GM18858 (cell line): ENCODE measurements around the gene COL19A1.
"Not testable (repeated sequence)": the region's sequence is repeated elsewhere in the genome, so short reads cannot be mapped to it uniquely, and the experiment has no call there.

ENCODE experiments used
- ATAC-seq: cut with Tn5 transposase; IDR thresholded peaks from one replicate; pipeline ENCODE4 v1.9.1; 2021; ENCODE audit not compliant: unreplicated experiment

The COL19A1 gene

DNA sequence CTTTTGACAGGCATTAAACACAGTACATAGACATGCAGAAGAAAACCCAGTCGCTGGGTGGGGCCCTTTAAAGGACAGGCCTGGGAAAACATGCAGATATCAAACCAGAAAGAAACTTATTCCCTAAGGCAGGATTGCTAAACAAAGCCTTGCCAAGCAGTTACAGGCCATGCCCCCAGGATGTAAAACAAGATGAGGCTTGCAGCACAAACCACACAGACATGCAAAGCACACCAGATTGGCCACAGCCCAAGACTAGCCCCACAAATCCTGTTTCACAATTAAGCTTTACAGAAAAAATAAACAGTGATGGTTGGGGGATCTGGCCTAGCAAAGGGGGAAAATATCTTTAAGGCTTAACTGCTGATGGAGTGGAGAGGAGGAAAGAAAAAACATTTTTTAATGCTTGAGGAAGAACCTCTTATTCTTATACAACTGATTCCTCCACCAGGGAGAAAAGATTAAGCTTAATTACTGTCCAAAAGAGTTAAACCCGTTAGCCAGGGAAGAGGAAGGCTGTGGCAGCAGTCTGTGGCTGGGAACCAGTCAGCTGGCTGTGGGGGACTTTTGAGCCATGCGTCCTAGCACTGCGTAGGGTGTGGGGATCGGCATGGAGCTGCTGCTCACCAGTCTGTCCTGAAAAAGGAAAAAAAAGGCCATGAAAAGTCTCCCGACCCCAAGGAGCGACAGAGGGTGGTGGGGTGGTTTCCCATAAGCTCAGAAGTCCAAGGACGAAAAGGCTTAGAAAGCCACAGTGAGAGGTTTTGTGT, 28.4 kb downstream of the COL19A1 start:
- peak; percentile 53 for ATAC-seq

DNA sequence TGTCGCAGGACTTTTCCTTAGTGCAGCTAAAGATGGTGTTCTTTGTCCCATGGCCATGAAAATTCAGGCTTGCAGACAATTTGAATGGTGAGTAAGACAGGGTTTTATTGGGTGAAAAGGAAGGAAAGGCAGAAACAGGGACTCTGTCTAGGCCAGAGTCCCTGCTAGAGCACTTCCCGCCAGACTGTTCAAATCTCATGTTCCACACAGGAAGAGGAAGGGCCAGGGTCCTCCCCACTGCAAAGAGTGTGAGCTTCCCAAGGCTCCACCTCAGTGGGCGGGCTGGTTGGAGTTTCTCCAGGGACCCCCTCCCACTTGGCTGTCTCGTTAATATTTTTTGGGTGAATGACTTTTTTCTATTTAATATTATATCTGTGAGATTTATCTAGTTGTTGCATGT, 29.0 kb downstream of the COL19A1 start:
- ATAC-seq: no peak

- no peak for ATAC-seq
These were observed 34.5 kb downstream of the COL19A1 start for GRCh38 chr6:69900869-69901268.

- no peak for ATAC-seq
These were observed 35.0 kb downstream of the COL19A1 start for GRCh38 chr6:69901361-69901760.

DNA sequence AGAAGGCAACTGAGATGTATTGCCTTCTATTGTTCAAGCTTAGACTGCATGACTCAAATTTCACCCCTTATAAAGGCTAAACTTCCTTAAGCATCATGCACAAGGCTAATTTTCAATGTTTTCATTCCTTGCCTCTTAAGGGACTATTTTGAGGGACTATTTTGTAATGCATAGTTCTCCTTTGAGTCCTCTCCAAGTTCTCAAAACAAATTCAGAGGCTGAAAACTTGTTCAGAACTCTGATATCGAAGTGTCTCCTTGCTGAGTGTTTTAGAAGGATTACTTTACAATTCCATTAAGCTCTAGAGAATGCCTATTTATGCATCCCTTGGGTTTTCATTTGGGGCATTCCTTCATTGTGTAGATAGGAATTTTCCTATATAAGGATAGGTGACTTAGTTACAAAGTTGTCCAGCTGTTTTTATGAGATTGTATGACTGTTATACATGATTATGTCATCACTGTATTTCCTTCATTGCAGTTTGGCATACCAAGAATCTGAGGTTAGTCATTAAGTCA, 41.7 kb downstream of the COL19A1 start:
- no peak for ATAC-seq

- no peak for ATAC-seq
These were observed 47.0 kb downstream of the COL19A1 start for GRCh38 chr6:69913361-69913760.

DNA sequence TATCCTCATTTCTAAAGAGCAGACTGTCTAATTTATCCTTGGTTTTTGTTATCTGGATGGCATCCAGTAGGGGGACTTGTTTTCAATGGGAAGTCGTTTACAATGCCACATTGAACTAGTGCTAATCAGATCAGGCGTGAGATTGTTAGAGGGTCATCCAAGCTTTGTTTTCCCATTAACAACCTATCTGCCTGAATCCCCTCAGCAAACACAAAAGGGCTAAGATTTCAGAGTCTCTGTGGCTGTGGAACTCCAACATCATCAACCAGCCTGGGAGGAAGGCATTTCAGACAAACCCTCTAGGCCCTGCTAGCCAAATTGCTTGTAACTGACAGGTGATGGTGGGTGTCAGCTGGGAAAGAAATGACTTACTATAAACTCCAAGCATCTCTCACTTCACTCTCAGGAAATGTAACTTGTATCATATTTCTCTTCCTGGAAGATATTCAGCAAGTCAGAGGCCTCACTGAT, 47.7 kb downstream of the COL19A1 start:
- ATAC-seq: no peak

DNA sequence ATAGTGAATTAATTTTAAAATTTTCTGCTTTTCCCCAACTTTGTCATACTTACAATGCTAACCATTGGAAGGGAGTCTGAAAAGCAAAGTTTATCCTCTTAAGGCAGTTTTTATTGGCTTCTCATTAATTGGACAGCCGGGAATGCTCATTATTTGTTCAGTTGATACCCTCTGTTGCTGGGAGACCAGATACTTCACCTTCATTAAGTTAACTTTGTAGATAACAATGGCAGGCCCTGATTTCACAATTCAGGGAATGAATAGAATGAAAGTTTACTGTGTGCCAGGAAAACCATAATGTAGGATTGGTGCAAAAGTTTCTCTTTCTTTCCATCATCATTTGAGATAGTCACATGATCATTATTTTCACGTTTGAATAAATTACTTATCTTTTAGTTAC, 49.0 kb downstream of the COL19A1 start:
- ATAC-seq: no peak

DNA sequence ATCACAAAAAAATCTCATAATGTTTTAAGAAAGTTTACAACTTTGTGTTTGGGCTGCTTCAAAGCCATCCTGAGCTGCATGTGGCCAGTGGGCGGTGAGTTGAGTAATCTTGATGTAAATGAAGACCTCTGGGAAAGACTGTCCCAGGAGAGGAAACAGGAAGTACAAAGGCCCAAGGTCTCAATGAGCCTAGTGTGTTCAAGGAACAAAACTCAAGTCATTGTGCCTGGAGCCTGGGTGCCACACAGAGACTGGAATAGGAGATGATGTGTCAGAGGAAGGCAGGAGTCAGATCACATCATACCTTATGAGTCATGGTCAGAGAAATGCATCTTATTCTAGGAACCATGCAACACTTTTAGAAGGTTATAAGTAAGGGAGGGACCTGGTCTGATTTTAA, 51.5 kb downstream of the COL19A1 start:
- ATAC-seq: peak; percentile 59

- no peak for ATAC-seq
These were observed 52.6 kb downstream of the COL19A1 start for GRCh38 chr6:69918813-69919475.

- ATAC-seq: not testable (repeated sequence)
These were observed 54.7 kb downstream of the COL19A1 start for GRCh38 chr6:69921066-69921465.

GRCh38 chr6:69921611-69922010, 55.3 kb downstream of the COL19A1 start:
- not testable (repeated sequence) for ATAC-seq

DNA sequence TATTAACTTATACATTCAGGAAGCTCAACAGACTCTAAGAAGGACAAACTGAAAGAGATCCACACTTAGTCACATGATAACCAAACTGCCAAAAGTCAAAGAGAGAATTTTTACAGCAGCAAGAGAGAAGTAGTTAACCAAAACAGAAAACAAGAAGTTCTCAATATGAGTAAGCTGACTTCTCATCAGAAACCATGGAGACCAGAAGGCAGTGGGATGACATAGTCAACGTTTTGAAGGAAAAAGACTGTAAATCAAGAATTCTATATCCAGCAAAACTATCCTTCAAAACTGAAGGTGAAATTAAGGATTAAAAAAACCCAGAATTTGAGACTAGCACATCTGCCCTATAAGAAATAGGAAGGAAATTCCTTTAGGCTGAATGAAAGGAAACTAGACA, 60.4 kb downstream of the COL19A1 start:
- no peak for ATAC-seq

DNA sequence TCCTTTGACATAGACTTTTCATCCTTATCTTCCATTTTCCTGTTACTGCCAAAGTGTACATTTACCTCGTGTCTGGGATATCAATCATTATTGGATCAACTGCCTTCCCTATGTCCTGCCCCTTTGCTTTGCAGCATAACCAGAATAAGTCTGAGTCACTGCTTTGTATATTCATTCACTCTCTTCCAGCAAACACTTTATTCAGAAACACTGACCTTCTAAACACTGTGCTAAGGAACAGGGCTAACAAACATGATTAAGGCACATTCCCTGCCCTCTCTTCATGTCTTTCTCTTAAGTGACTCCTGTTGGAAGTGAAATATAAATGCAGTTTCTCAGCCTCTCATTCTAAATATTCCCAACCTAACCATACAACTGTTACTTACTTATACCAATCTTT, 66.9 kb downstream of the COL19A1 start:
- no peak for ATAC-seq

GRCh38 chr6:69935079-69935478, 68.7 kb downstream of the COL19A1 start:
- ATAC-seq: no peak

DNA sequence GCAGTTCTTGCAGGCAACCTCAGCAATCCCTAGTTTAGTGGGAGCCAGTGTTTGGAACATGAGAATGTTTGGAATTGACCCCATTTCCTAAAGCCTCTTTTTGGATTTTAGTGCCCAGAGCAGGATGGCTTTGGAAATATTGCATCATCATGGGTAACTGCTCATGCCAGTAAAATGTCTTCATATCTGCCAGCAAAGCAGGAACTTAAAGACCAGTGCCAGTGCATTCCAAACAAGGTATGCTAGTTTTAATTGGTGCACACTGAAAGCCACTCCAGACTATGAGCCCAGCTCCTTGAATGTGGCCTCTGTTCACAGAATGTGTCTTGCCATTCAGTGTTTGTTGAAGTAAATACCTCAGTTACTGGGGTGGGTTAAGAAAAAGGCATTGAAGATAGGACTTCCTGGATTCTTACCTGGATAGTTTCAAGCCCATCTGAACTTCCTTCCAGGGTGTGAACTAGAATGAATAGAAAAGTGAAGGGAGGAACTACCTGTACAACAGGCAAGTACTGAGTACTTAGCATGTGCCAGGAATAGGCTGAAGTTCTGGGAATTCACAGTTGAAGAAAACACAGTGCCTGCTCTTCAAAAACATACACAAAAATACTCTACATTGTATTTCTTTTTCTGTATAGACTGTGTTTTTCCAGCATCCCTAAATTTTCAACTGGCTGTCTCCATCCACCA, 70.5 kb downstream of the COL19A1 start:
- no peak for ATAC-seq

DNA sequence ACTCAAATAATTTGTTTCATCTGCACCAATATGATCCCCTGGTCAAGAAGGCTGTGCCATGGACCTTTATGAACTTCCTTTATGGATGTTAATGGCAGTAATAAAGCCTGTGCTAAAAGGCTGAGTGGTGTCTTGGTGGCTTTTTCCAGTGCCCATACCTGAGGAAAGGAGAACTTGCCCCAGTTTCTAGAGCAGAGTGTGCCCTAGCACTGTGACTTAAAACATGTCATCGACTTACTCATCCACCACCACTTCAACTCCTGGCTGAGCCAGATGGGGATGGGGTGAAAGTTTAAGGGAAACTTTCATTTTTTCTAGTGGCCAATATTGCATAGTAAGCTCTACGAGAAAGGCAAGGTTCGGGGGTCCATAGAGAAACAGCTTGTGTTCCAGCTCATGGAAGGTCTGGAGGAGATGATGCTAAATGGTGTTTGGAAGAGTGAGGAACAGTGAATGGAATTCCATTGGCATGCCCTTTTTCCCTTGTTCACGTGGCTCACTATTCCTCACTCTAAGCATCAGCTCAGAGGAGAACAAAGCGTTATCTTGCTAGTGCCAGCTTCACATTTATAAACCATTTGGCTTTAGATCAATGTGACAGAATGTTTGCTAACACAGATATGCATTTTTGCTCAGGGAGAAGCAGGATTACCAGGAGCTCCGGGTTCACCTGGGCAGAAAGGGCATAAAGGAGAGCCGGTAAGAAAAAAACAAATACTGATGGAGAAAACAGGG, 71.2 kb downstream of the COL19A1 start:
- no peak for ATAC-seq

GRCh38 chr6:69942485-69942884, 76.1 kb downstream of the COL19A1 start:
- no peak for ATAC-seq

- no peak for ATAC-seq
These were observed 78.8 kb downstream of the COL19A1 start for GRCh38 chr6:69945192-69945591.

GRCh38 chr6:69948479-69949114, 82.2 kb downstream of the COL19A1 start:
- ATAC-seq: no peak

- no peak for ATAC-seq
These were observed 87.1 kb downstream of the COL19A1 start for GRCh38 chr6:69953491-69953890.
